Measurements from ENCODE around the gene MST1. TPM values are rescaled to one million over a fixed set of nuclear protein-coding genes. Genes with fewer than 3 reads are reported as not detected.
"Not testable (repeated sequence)": the region's sequence is repeated elsewhere in the genome, so short reads cannot be mapped to it uniquely, and the experiment has no call there.

Gene MST1
- total RNA-seq, 2 experiments from 2014 or later, result 8.1 to 8.2 TPM

GRCh38 chr3:49695350-49696015 is 6.2 kb upstream of the MST1 start:
- H3K27ac Mint-ChIP-seq; H3K27me3 Mint-ChIP-seq; H3K9me3 Mint-ChIP-seq; H3K36me3 Mint-ChIP-seq; intact Hi-C loops (cut with micrococcal nuclease); POLR2A ChIA-PET; H3K4me3 Mint-ChIP-seq; DNase-seq: not testable (repeated sequence)
- H3K4me1 Mint-ChIP-seq (ENCODE audit: low read depth), result peaks cover 15% of the 10 kb centered on the region
- CTCF ChIA-PET, result interaction anchor here (1.1 kb wide), 1 partner anchor 156 kb away, joined by 3 read pairs; no protein-coding TSS in a partner anchor

- H3K27ac Mint-ChIP-seq; intact Hi-C loops (cut with micrococcal nuclease); DNase-seq; POLR2A ChIA-PET; H3K27me3 Mint-ChIP-seq; H3K9me3 Mint-ChIP-seq; H3K4me3 Mint-ChIP-seq; H3K36me3 Mint-ChIP-seq: not testable (repeated sequence)
- CTCF ChIA-PET, result interaction anchor here (1.1 kb wide), 1 partner anchor 155 kb away, joined by 3 read pairs; no protein-coding TSS in a partner anchor
- H3K4me1 Mint-ChIP-seq (ENCODE audit: low read depth), result peaks cover 22% of the 10 kb centered on the region
Measured at GRCh38 chr3:49694409-49695070, 5.3 kb upstream of the MST1 start.

GRCh38 chr3:49691481-49691880 is 2.2 kb upstream of the MST1 start:
- H3K4me1 Mint-ChIP-seq (ENCODE audit: low read depth), result peaks cover 27% of the 10 kb centered on the region
- H3K4me3 Mint-ChIP-seq; POLR2A ChIA-PET; H3K27ac Mint-ChIP-seq; DNase-seq; H3K27me3 Mint-ChIP-seq; H3K9me3 Mint-ChIP-seq; H3K36me3 Mint-ChIP-seq; intact Hi-C loops (cut with micrococcal nuclease): not testable (repeated sequence)
- CTCF ChIA-PET, result interaction anchor here (0.6 kb wide), 1 partner anchor 383 kb away, joined by 3 read pairs; no protein-coding TSS in a partner anchor

GRCh38 chr3:49690856-49691255 is 1.6 kb upstream of the MST1 start:
- CTCF ChIA-PET; H3K27me3 Mint-ChIP-seq; H3K36me3 Mint-ChIP-seq; intact Hi-C loops (cut with micrococcal nuclease); POLR2A ChIA-PET; H3K9me3 Mint-ChIP-seq; DNase-seq; H3K27ac Mint-ChIP-seq: not testable (repeated sequence)
- H3K4me1 Mint-ChIP-seq (ENCODE audit: low read depth), result peaks cover 28% of the 10 kb centered on the region
- peak overlapping the region; percentile 98 for H3K4me3 Mint-ChIP-seq

- not testable (repeated sequence) for DNase-seq, H3K27ac Mint-ChIP-seq, H3K9me3 Mint-ChIP-seq, H3K27me3 Mint-ChIP-seq, H3K36me3 Mint-ChIP-seq
- ChIA-PET CTCF (interaction anchor here (1.0 to 1.3 kb wide), 3 partner anchors 14 to 150 kb away, joined by 3 to 4 read pairs (median 3); partner anchors contain the start of gene AMIGO3), POLR2A (interaction anchor here (1.0 kb wide), 1 partner anchor 150 kb away, joined by 3 read pairs; no protein-coding TSS in a partner anchor)
- Mint-ChIP-seq H3K4me1 (ENCODE audit: low read depth) (peaks cover 32% of the 10 kb centered on the region), H3K4me3 (peak overlapping the region; percentile 98)
- intact Hi-C loops (cut with micrococcal nuclease), result loop anchor here (1.0 kb wide), 1 partner anchor 16 kb away; the partner anchor contains the start of gene APEH
Measured at GRCh38 chr3:49689908-49690624, 792 bp upstream of the MST1 start.

GRCh38 chr3:49688338-49689045 is 782 bp downstream of the MST1 start:
- POLR2A ChIA-PET, result not testable (repeated sequence)
- H3K4me3 Mint-ChIP-seq, result peak overlapping the region; percentile 98

GRCh38 chr3:49687424-49687795 is 1.9 kb downstream of the MST1 start:
- DNase-seq; intact Hi-C loops (cut with micrococcal nuclease); H3K9me3 Mint-ChIP-seq; POLR2A ChIA-PET; CTCF ChIA-PET; H3K27me3 Mint-ChIP-seq: not testable (repeated sequence)
- peaks cover 14% of the 10 kb centered on the region for H3K36me3 Mint-ChIP-seq
- peak overlapping the region; percentile 32 for H3K4me3 Mint-ChIP-seq
- peak overlapping the region; percentile 20 for H3K27ac Mint-ChIP-seq
- H3K4me1 Mint-ChIP-seq (ENCODE audit: low read depth), result peaks cover 29% of the 10 kb centered on the region

More at GRCh38 chr3:49688338-49689045, 782 bp downstream of the MST1 start:
- Mint-ChIP-seq H3K27ac (peak overlapping the region; percentile 85), H3K4me1 (ENCODE audit: low read depth) (peaks cover 32% of the 10 kb centered on the region)
- intact Hi-C loops (cut with micrococcal nuclease), result loop anchor here (1.0 kb wide), 1 partner anchor 14 kb away; the partner anchor contains the start of gene APEH
- not testable (repeated sequence) for H3K9me3 Mint-ChIP-seq, H3K27me3 Mint-ChIP-seq, DNase-seq, H3K36me3 Mint-ChIP-seq
- CTCF ChIA-PET, result interaction anchor here (0.9 to 1.3 kb wide), 3 partner anchors 13 to 149 kb away, joined by 3 to 4 read pairs (median 3); no protein-coding TSS in a partner anchor

- H3K9me3 Mint-ChIP-seq; intact Hi-C loops (cut with micrococcal nuclease): not testable (repeated sequence)
Measured at GRCh38 chr3:49686769-49687423, 2.4 kb downstream of the MST1 start.

GRCh38 chr3:49686346-49686745 is 2.9 kb downstream of the MST1 start:
- Mint-ChIP-seq H3K4me3 (peak overlapping the region; percentile 50), H3K4me1 (ENCODE audit: low read depth) (peaks cover 25% of the 10 kb centered on the region), H3K36me3 (peaks cover 14% of the 10 kb centered on the region)
- intact Hi-C loops (cut with micrococcal nuclease); CTCF ChIA-PET; H3K27me3 Mint-ChIP-seq; H3K9me3 Mint-ChIP-seq; H3K27ac Mint-ChIP-seq; POLR2A ChIA-PET: not testable (repeated sequence)
- DNase-seq, result peak; percentile 34

More at GRCh38 chr3:49686769-49687423, 2.4 kb downstream of the MST1 start:
- CTCF ChIA-PET, H3K27me3 Mint-ChIP-seq, POLR2A ChIA-PET: not testable (repeated sequence)
- Mint-ChIP-seq H3K27ac (peak overlapping the region; percentile 20), H3K36me3 (peaks cover 14% of the 10 kb centered on the region), H3K4me3 (peak overlapping the region; percentile 32), H3K4me1 (ENCODE audit: low read depth) (peaks cover 28% of the 10 kb centered on the region)
- DNase-seq, result peak; percentile 61

- H3K27ac Mint-ChIP-seq; H3K9me3 Mint-ChIP-seq; H3K27me3 Mint-ChIP-seq; DNase-seq; intact Hi-C loops (cut with micrococcal nuclease); H3K4me3 Mint-ChIP-seq; CTCF ChIA-PET; POLR2A ChIA-PET: not testable (repeated sequence)
- H3K4me1 Mint-ChIP-seq (ENCODE audit: low read depth), result peaks cover 20% of the 10 kb centered on the region
- peaks cover 14% of the 10 kb centered on the region for H3K36me3 Mint-ChIP-seq
Measured at GRCh38 chr3:49685846-49686245, 3.4 kb downstream of the MST1 start.

GRCh38 chr3:49685103-49685502 is 4.2 kb downstream of the MST1 start:
- H3K27ac Mint-ChIP-seq; H3K27me3 Mint-ChIP-seq; CTCF ChIA-PET; DNase-seq; intact Hi-C loops (cut with micrococcal nuclease); H3K9me3 Mint-ChIP-seq; POLR2A ChIA-PET; H3K4me3 Mint-ChIP-seq: not testable (repeated sequence)
- Mint-ChIP-seq H3K36me3 (peaks cover 15% of the 10 kb centered on the region), H3K4me1 (ENCODE audit: low read depth) (peaks cover 13% of the 10 kb centered on the region)
